GM18498 (cell line): ENCODE results near the gene FOXO6.

ENCODE experiments used
- ATAC-seq: cut with Tn5 transposase; IDR thresholded peaks from one replicate; pipeline ENCODE4 v1.9.1; 2021; ENCODE audit warnings: mild to moderate bottlenecking, moderate library complexity; ENCODE audit not compliant: unreplicated experiment

Gene FOXO6

DNA sequence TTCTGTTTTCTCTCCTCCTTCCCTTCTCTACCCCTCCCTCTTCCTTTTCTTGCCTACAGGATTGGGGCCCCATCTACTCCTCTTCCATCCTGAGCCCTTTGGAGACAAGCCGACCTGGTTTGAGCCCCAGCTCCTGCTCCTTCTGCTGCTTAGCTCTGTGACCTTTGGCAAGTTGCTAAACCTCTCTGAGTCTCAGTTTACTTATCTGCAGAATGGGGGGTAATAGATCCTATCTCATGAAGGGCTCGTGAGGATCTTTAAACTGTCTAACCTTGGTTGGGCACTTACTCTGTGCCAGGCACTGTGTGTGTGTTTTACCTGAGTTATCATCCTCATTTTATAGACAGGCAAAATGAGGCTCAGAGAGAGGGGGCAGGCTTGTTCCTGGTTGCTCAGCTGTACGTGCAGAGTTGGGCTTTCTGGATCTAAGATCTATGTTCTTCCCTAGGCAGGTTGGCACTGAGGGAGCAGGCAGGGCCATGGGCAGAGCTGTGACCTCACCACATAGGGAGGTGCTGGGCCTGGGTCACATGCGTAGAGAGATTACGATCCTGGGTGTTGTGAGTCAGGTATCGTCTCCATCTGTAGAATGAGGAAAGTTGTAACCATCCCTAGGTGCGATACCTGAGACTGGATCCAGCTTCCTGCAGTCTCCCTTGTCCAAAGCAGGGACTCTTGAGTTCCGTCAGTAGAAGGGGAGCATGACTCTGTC lies 58.5 kb downstream of the FOXO6 start:
- no peak for ATAC-seq

GRCh38 chr1:41420351-41420750 lies 59.1 kb downstream of the FOXO6 start:
- no peak for ATAC-seq

- no peak for ATAC-seq
Observed at GRCh38 chr1:41420860-41421259, 59.6 kb downstream of the FOXO6 start.

DNA sequence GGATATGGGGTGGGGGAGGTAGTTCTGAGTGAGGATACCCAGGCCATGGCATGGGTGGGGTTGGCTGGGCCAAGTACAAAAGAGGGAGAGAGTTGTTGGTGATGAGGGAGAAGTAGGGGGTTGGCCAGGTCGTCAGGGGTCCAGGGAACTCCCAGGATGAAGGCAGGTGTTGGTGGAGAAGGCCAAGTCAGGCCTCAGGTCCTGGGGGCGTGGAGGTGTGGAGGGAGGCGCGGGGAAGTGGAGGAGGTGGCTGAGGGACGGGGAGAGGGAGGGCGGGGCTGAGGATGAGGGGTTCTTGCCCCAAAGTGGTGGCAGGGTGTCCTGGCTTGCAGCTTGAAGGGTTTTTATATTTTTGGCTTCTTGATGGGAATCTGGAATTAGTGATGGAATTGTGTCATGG lies 61.1 kb downstream of the FOXO6 start:
- ATAC-seq = no peak

DNA sequence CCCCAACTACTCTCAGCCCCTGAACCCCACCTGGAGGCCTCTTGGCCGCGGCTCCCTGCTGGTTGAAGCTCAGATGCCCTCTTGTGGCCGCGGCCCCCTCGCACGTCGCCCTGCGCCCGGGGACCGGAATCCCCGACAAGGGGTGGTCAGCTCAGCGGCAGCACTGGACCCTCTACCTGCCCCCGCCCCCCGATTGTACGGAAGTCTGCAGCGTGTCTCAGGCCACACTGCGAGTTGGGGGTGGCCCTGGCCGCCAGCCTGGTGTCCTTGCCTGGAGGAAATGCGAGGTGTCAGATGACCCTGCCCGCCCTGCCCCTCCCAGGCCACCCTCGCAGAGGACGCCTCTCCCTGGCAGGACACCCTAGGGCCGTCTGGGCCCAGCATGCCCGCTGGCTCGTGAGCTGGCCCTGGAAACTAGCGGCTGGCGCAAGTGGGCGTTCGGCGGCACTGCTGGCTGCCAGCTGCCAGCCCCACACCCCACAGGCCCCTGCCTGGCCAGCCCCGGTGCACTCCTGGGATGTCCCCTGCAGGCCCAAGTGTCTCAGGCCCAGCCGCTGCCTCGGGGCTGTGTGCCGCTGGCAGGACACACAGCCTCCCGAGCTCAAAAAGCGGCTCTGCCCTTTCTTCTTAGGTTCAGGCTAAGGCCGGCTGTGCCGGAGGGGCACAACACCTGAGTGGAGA lies 62.4 kb downstream of the FOXO6 start:
- ATAC-seq = no peak

DNA sequence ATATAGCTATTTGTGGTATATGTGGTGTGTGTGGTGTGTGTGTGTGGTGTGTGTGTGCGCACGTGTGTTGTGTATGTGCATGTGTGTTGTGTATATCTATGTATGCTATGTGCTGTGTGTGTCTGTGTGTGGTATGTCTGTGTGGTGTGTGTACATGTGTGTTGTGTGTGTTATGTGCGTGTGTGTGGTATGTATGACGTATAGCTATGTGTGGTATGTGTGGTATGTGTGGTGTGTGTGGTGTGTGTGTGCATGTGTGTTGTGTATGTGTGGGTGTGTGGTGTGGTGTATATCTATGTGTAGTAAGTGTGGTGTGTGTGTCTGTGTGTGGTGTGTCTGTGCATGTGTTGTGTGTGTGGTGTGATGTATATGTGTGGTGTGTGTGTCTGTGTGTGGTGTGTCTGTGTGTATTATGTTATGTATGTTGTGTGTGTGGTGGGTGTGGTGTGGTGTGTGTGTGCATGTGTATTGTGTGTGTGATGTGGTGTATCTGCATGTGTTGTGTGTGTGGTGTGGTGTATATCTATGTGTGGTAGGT lies 63.4 kb downstream of the FOXO6 start:
- ATAC-seq = no peak

- ATAC-seq = no peak
Observed at GRCh38 chr1:41425369-41425768, 64.1 kb downstream of the FOXO6 start.

GRCh38 chr1:41426201-41426890 lies 65.1 kb downstream of the FOXO6 start:
- ATAC-seq = no peak

DNA sequence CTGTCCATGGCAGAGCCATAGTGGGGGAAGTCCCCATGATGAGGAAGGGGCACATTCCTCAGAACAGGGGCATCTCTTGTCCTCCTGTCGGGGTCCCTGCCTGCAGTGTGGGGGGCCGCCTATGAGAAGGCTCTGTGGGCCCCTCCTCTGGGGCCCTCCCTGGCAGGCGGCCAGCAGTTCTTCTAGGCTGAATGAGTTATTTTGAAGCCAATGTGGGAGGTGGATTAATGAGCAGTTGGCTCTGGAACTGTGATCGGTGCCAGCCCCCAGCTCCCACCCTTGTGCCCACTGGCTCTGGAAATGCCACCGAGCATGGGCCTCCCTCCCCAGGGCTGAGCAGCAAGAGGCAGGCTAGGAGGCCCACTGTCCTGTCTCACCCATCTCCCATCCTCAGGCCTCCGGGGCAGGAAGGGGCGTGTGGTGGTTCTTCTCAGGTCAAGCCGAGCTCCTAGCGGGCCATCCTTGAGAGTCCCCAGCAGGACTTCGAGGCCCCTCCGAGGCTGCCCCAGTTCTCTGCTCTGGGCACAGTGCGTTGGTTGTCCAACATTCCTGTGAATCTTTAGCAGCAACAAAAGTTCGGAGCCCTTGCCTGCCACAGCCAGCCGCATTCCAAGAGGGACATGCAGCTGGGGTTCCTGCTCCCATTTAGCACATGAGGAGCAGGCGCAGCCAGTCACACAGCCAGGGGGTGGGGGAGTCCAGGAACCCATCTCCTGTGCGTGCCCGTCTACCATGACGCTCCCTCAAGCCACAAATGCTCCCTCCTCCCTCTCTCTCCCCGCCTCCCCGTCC lies 66.1 kb downstream of the FOXO6 start:
- no peak for ATAC-seq

- no peak for ATAC-seq
Observed at GRCh38 chr1:41427916-41428737, 66.9 kb downstream of the FOXO6 start.

- ATAC-seq = no peak
Observed at GRCh38 chr1:41428738-41429640, 67.8 kb downstream of the FOXO6 start.

- ATAC-seq = no peak
Observed at GRCh38 chr1:41429641-41430035, 68.4 kb downstream of the FOXO6 start.

DNA sequence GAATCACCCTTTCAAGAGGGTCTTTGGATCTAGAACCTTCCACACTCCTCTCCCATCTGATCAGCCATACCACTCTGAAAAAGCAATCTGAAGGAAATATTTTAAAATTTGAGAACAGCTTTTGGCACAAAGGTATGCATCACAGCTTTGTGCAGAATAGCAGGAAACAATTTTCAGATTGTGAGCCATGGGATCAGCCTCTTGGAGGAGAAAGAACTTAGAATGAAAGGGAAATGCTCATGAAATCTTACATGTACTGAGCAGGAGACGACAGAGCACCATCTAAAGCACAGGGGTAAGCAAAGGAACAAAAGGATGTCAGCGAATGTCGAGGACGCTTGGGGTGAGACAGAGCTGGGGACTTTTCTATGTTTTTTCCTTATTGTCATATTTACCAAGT lies 68.8 kb downstream of the FOXO6 start:
- ATAC-seq = no peak

DNA sequence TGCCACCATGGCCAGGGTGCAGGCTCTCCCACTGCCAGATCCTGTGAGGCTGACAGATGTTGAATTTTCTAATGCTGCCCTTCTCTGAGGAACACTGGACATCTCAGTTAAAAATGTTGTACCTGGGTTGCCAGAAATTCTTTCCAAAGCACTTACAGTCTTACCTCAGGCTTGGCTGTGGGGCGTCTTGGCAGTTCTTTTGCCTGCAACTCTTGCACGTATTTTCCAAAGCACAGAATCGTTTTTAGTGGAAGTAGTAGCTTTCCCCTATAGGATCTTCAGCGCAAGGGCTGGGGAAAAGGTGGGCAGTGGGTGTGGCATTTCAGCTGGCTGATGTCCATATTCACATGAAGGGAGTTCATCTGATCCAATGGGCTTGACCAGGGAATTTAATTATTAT lies 69.3 kb downstream of the FOXO6 start:
- no peak for ATAC-seq

- ATAC-seq = no peak
Observed at GRCh38 chr1:41431490-41432350, 70.5 kb downstream of the FOXO6 start.
